RWPE2 (cell line): ENCODE measurements around the gene CHN2.
A peak's percentile ranks its signal among the peaks of the same experiment; 100 is the strongest.

Experiments used
- ATAC-seq: fragments of 200-7000 bp; cut with Tn5 transposase; 3 replicates; pipeline ENCODE4 v1.9.1; 2021; ENCODE audit warnings: low read depth
- DNase-seq: peaks from one replicate; pipeline ENCODE4 v3.0.0-alpha.2; 2020; ENCODE audit warnings: low spot score
- H3K27ac ChIP-seq: fragments of 450-650 bp; 2 replicates; pipeline ENCODE4 v1.5.1; 2017; ENCODE audit warnings: mild to moderate bottlenecking; ENCODE audit not compliant: poor library complexity, severe bottlenecking
- H3K27me3 ChIP-seq: fragments of 250-450 bp; sonication (Bioruptor Pico); 2 replicates; pipeline ENCODE4 v1.5.1; 2021; ENCODE audit warnings: mild to moderate bottlenecking, moderate library complexity; ENCODE audit not compliant: insufficient read depth, poor library complexity, severe bottlenecking
- H3K36me3 ChIP-seq: fragments of 250-450 bp; sonication (Bioruptor Pico); 2 replicates; pipeline ENCODE4 v1.5.1; 2020; ENCODE audit warnings: low read depth, mild to moderate bottlenecking, moderate library complexity
- H3K4me1 ChIP-seq: fragments of 250-450 bp; sonication (Bioruptor Pico); 2 replicates; pipeline ENCODE4 v1.5.1; 2021; ENCODE audit warnings: mild to moderate bottlenecking, moderate library complexity; ENCODE audit not compliant: insufficient read depth, poor library complexity, severe bottlenecking
- H3K4me3 ChIP-seq: fragments of 250-450 bp; sonication (Bioruptor Pico); 2 replicates; pipeline ENCODE4 v1.5.1; 2021; ENCODE audit warnings: mild to moderate bottlenecking, moderate library complexity; ENCODE audit not compliant: severe bottlenecking
- H3K9me3 ChIP-seq: fragments of 250-450 bp; sonication (Bioruptor Pico); 2 replicates; pipeline ENCODE4 v1.5.1; 2021; ENCODE audit warnings: mild to moderate bottlenecking, moderate library complexity; ENCODE audit not compliant: severe bottlenecking
- CTCF ChIP-seq: fragments of 450-650 bp; IDR thresholded peaks from one replicate; pipeline ENCODE4 v1.5.1; 2017; ENCODE audit warnings: mild to moderate bottlenecking, moderate library complexity; ENCODE audit not compliant: poor library complexity, severe bottlenecking

The CHN2 gene

GRCh38 chr7:29453021-29453420 lies 258.4 kb downstream of the CHN2 start:
- no peak for ATAC-seq
- Histone ChIP-seq H3K9me3 (no peaks in the 10 kb centered on the region), H3K27me3 (no peaks in the 10 kb centered on the region), H3K36me3 (no peaks in the 10 kb centered on the region), H3K4me1 (peaks cover 10% of the 10 kb centered on the region), H3K27ac (no peak overlapping the region), H3K4me3 (no peak overlapping the region)
- no peak for DNase-seq
- TF ChIP-seq CTCF: no peak

- ATAC-seq (no peak), DNase-seq (no peak)
- H3K9me3 ChIP-seq: no peaks in the 10 kb centered on the region
- H3K4me1 ChIP-seq: peaks cover 7% of the 10 kb centered on the region
- H3K36me3 ChIP-seq: no peaks in the 10 kb centered on the region
- TF ChIP-seq CTCF: no peak
- H3K27ac ChIP-seq: no peak overlapping the region
- no peak overlapping the region for H3K4me3 ChIP-seq
- no peaks in the 10 kb centered on the region for H3K27me3 ChIP-seq
Measured at GRCh38 chr7:29454464-29454863, 259.9 kb downstream of the CHN2 start.

- Histone ChIP-seq H3K27ac (no peak overlapping the region), H3K4me1 (peaks cover 2% of the 10 kb centered on the region), H3K27me3 (no peaks in the 10 kb centered on the region), H3K9me3 (no peaks in the 10 kb centered on the region), H3K36me3 (no peaks in the 10 kb centered on the region), H3K4me3 (no peak overlapping the region)
- DNase-seq (no peak), ATAC-seq (0 out of 3 replicates have a peak, but pooled peaks have one; percentile 46)
- TF ChIP-seq CTCF: no peak
Measured at GRCh38 chr7:29454899-29455451, 260.4 kb downstream of the CHN2 start.

- Histone ChIP-seq H3K27ac (no peak overlapping the region), H3K4me1 (no peaks in the 10 kb centered on the region), H3K9me3 (no peaks in the 10 kb centered on the region), H3K4me3 (no peak overlapping the region), H3K27me3 (no peaks in the 10 kb centered on the region), H3K36me3 (no peaks in the 10 kb centered on the region)
- no peak for TF ChIP-seq CTCF
- ATAC-seq: no peak
- no peak for DNase-seq
Measured at GRCh38 chr7:29457141-29457561, 262.6 kb downstream of the CHN2 start.

- ATAC-seq (no peak; the same call in 2 of the 3 replicates), DNase-seq (no peak)
- H3K9me3 ChIP-seq: no peaks in the 10 kb centered on the region
- no peak overlapping the region for H3K4me3 ChIP-seq
- H3K4me1 ChIP-seq: no peaks in the 10 kb centered on the region
- H3K36me3 ChIP-seq: no peaks in the 10 kb centered on the region
- H3K27ac ChIP-seq: no peak overlapping the region
- no peaks in the 10 kb centered on the region for H3K27me3 ChIP-seq
- TF ChIP-seq CTCF: no peak
Measured at GRCh38 chr7:29457565-29458011, 263.0 kb downstream of the CHN2 start.
